SH-SY5Y (cell line): ENCODE data around the gene MAGEB2.

Source experiments
- GATA2 ChIP-seq: IDR thresholded peaks from 2 replicates; pipeline ENCODE4 v1.6.1; 2011; ENCODE audit warnings: mild to moderate bottlenecking, low read depth, low read length
- GATA3 ChIP-seq: IDR thresholded peaks from 2 replicates; pipeline ENCODE4 v1.6.1; 2011; ENCODE audit warnings: low read depth, mild to moderate bottlenecking, low read length, moderate library complexity

The MAGEB2 gene

GRCh38 chrX:30215357-30215843 lies at the start of gene MAGEB2:
TSS of gene MAGEB2 (plus strand) at chrX:30215563. CDS start at chrX:30218581, 3,018 bp downstream.
- TF ChIP-seq GATA3: no peak
- no peak for TF ChIP-seq GATA2

GRCh38 chrX:30170900-30171299 lies 44.5 kb upstream of the MAGEB2 start:
- TF ChIP-seq GATA2: no peak
- TF ChIP-seq GATA3: no peak

GRCh38 chrX:30181353-30181752 lies 34.0 kb upstream of the MAGEB2 start:
- TF ChIP-seq GATA2 (no peak), GATA3 (no peak)

- no peak for TF ChIP-seq GATA2
- no peak for TF ChIP-seq GATA3
These were observed 31.8 kb upstream of the MAGEB2 start for GRCh38 chrX:30183554-30183953.

GRCh38 chrX:30190426-30190825 lies 24.9 kb upstream of the MAGEB2 start:
- TF ChIP-seq GATA3 (no peak), GATA2 (no peak)

- TF ChIP-seq GATA2 (no peak), GATA3 (no peak)
These were observed 19.0 kb upstream of the MAGEB2 start for GRCh38 chrX:30196322-30196721.

- TF ChIP-seq GATA3 (no peak), GATA2 (no peak)
These were observed 3.2 kb upstream of the MAGEB2 start for GRCh38 chrX:30212172-30212571.

- TF ChIP-seq GATA2 (no peak), GATA3 (no peak)
These were observed 2.1 kb downstream of the MAGEB2 start for GRCh38 chrX:30217465-30217864.

GRCh38 chrX:30219372-30219771 lies 4.0 kb downstream of the MAGEB2 start:
- TF ChIP-seq GATA2 (no peak), GATA3 (no peak)

- TF ChIP-seq GATA2: no peak
These were observed 5.3 kb downstream of the MAGEB2 start for GRCh38 chrX:30220661-30221060.

- no peak for TF ChIP-seq GATA3
- TF ChIP-seq GATA2: no peak
These were observed 9.2 kb downstream of the MAGEB2 start for GRCh38 chrX:30224536-30224935.

GRCh38 chrX:30228526-30228925 lies 13.2 kb downstream of the MAGEB2 start:
- TF ChIP-seq GATA3 (no peak), GATA2 (no peak)

- TF ChIP-seq GATA2: no peak
- no peak for TF ChIP-seq GATA3
These were observed 15.0 kb downstream of the MAGEB2 start, which contains the start of gene MAGEB3 for GRCh38 chrX:30230395-30230794. TSS of gene MAGEB3 (plus strand) at chrX:30230657. CDS start at chrX:30235925, 5,268 bp downstream.

- TF ChIP-seq GATA2 (no peak), GATA3 (no peak)
These were observed 26.5 kb downstream of the MAGEB2 start, which contains the start of gene MAGEB4 for GRCh38 chrX:30241724-30242415. TSS of gene MAGEB4 (plus strand) at chrX:30242000. CDS start at chrX:30242136, 136 bp downstream.

- no peak for TF ChIP-seq GATA2
- no peak for TF ChIP-seq GATA3
These were observed 31.6 kb downstream of the MAGEB2 start, which contains the start of gene MAGEB1 for GRCh38 chrX:30246769-30247489. TSS of gene MAGEB1 (plus strand) at chrX:30247146. CDS start at chrX:30250494, 3,348 bp downstream.
